Measurements from ENCODE around the gene NRM.
"Not testable (repeated sequence)": the region's sequence is repeated elsewhere in the genome, so short reads cannot be mapped to it uniquely, and the experiment has no call there.

NRM gene

DNA sequence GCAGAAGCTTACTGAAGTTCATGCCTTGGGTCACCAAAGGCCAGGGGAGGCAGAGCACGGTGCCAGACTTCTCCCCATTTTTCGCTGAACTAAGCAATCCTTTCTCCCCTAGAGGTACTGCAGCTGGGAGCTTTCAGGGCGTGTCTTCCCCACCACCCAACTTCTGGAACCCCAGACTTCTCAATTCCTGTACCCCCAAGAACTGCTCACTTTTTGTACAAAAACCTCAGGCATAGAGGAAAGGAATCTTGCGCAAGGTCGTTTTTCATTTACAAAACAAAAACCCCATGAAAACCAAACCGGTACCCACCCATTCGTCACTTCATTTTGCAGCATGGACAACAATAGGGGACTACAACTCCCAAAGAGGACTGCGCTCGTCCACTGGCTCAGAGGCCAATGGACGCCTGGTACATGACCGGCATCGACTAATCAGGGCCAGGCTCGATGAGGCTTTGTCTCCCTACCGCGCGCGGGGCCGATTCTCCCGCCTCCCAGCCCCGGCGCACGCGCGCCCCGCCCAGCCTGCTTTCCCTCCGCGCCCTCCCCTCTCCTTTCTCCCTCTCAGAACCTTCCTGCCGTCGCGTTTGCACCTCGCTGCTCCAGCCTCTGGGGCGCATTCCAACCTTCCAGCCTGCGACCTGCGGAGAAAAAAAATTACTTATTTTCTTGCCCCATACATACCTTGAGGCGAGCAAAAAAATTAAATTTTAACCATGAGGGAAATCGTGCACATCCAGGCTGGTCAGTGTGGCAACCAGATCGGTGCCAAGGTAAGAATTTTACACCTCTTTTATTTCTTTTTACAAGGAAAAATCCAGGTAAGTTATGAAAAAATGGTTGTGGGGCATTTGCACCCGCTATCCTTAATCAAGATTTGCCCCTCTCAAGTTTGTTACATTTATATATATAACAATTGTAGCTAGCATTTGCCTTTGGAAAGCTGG lies 29.3 kb upstream of the NRM start, which contains the start of gene TUBB:
TSS of gene TUBB (plus strand) at position 562 of the 947 bp plus-strand sequence. CDS start at position 717, 155 bp downstream.
- Histone ChIP-seq H3K27ac (ENCODE audit: low read length) (peak within 1 kb of the TSS; percentile 97), H3K4me3 (ENCODE audit: low read depth in 1 of 2, low read length in 2 of 2) (peak within 1 kb of the TSS; percentile 99), H3K9ac (ENCODE audit: low read depth, low read length) (peak within 1 kb of the TSS; percentile 98), H3K4me2 (ENCODE audit: insufficient read depth, low read length) (peak within 1 kb of the TSS; percentile 63), H3K4me1 (ENCODE audit: insufficient read depth, low read length) (peaks cover 60% of the 10 kb centered on the region), H3K9me3 (ENCODE audit: insufficient read depth, low read length, severe bottlenecking) (no peaks in the 10 kb centered on the region), H4K20me1 (ENCODE audit: insufficient read depth, low read length) (peaks cover 37% of the 10 kb centered on the region), H3K27me3 (ENCODE audit: insufficient read depth, low read length, poor library complexity) (no peaks in the 10 kb centered on the region), H3K36me3 (ENCODE audit: insufficient read depth, low read length) (peaks cover 48% of the 10 kb centered on the region), H2AFZ (ENCODE audit: low read depth, low read length) (peak within 1 kb of the TSS; percentile 43), H3K79me2 (ENCODE audit: insufficient read depth, low read length) (peaks cover 86% of the 10 kb centered on the region)
- ATAC-seq (ENCODE audit: insufficient read depth, low read depth) (peak; percentile 70), DNase-seq (peak; percentile 98)
- TF ChIP-seq, protein P1, sequence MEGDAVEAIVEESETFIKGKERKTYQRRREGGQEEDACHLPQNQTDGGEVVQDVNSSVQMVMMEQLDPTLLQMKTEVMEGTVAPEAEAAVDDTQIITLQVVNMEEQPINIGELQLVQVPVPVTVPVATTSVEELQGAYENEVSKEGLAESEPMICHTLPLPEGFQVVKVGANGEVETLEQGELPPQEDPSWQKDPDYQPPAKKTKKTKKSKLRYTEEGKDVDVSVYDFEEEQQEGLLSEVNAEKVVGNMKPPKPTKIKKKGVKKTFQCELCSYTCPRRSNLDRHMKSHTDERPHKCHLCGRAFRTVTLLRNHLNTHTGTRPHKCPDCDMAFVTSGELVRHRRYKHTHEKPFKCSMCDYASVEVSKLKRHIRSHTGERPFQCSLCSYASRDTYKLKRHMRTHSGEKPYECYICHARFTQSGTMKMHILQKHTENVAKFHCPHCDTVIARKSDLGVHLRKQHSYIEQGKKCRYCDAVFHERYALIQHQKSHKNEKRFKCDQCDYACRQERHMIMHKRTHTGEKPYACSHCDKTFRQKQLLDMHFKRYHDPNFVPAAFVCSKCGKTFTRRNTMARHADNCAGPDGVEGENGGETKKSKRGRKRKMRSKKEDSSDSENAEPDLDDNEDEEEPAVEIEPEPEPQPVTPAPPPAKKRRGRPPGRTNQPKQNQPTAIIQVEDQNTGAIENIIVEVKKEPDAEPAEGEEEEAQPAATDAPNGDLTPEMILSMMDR (IDR thresholded peaks at IDR 0.05; ENCODE audit: borderline replicate concordance, extremely low read depth, low read length, poor library complexity, severe bottlenecking): peak; percentile 22
- TF ChIP-seq EZH2 (IDR thresholded peaks at IDR 0.05; ENCODE audit: borderline replicate concordance, low read depth, low read length, severe bottlenecking): no peak

DNA sequence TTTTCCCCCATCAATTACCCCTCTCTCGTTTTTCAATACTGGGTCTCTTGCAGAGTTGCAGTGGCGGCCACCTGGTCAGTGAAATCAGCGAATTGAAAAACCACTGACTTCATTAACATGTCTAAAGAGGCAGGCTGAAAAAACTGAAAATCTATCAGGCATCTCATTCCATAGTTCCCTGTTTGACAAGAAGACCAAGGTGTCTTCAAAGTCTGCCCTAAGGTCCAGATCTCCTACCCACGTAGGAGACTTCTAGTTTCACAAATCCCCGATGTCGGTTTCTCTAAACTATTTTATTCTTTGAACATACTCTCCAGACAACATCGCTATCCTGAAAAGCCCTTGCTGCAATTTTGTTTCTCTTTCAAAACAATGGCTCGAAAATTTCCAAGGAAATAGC lies 28.6 kb upstream of the NRM start:
- peak overlapping the region; percentile 98 for H3K9ac ChIP-seq (ENCODE audit: low read depth, low read length)
- ATAC-seq (ENCODE audit: insufficient read depth, low read depth) (no peak), DNase-seq (peak; percentile 30)
- peaks cover 79% of the 10 kb centered on the region for H3K79me2 ChIP-seq (ENCODE audit: insufficient read depth, low read length)
- peak overlapping the region; percentile 97 for H3K27ac ChIP-seq (ENCODE audit: low read length)
- TF ChIP-seq, protein P1 (IDR thresholded peaks at IDR 0.05; ENCODE audit: borderline replicate concordance, extremely low read depth, low read length, poor library complexity, severe bottlenecking): no peak
- no peak for TF ChIP-seq EZH2 (IDR thresholded peaks at IDR 0.05; ENCODE audit: borderline replicate concordance, low read depth, low read length, severe bottlenecking)
- peaks cover 48% of the 10 kb centered on the region for H3K36me3 ChIP-seq (ENCODE audit: insufficient read depth, low read length)
- peak overlapping the region; percentile 55 to 99 for H3K4me3 ChIP-seq (ENCODE audit: low read depth in 1 of 2, low read length in 2 of 2)
- peaks cover 30% of the 10 kb centered on the region for H4K20me1 ChIP-seq (ENCODE audit: insufficient read depth, low read length)
- peaks cover 53% of the 10 kb centered on the region for H3K4me1 ChIP-seq (ENCODE audit: insufficient read depth, low read length)
- peak overlapping the region; percentile 63 for H3K4me2 ChIP-seq (ENCODE audit: insufficient read depth, low read length)
- H2AFZ ChIP-seq (ENCODE audit: low read depth, low read length): 0 out of 2 replicates have a peak overlapping the region, but pooled peaks have one; percentile 43
- H3K27me3 ChIP-seq (ENCODE audit: insufficient read depth, low read length, poor library complexity): no peaks in the 10 kb centered on the region
- H3K9me3 ChIP-seq (ENCODE audit: insufficient read depth, low read length, severe bottlenecking): no peaks in the 10 kb centered on the region

DNA sequence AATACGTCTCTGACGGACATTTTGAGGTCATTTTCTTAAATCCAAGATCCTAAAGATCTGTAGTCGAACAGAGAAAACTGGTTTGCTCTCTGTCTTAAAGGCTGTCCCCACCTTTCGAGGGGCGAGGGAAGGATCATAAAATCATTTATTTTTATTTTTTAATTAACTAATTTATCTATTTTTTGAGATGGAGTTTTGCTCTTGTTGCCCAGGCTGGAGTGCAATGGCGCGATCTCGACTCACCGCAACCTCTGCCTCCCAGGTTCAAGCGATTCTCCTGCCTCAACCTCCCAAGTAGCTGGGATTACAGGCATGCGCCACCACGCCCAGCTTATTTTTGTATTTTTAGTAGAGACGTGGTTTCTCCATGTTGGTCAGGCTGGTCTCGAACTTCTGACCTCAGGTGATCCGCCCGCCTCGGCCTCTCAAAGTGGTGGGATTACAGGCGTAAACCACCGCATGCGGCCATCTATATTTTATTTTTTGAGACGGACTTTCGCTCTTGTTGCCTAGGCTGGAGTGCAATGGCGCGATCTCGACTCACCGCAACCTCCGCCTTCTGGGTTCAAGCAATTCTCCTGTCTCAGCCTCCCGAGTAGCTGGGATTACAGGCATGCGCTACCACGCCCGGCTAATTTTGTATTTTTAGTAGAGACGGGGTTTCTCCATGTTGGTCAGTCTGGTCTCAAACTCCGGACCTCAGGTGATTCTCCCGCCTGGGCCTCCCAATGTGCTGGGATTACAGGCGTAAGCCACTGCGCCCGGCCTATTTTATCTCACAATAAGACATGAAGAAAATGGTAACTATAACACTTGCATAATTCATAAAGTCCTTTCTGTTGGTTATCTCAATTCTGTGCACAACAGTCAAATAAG lies 27.3 kb upstream of the NRM start:
- Histone ChIP-seq H3K27ac (ENCODE audit: low read length) (peak overlapping the region; percentile 97), H2AFZ (ENCODE audit: low read depth, low read length) (peak overlapping the region; percentile 12; the same call in 1 of the 2 replicates), H4K20me1 (ENCODE audit: insufficient read depth, low read length) (peaks cover 17% of the 10 kb centered on the region), H3K4me1 (ENCODE audit: insufficient read depth, low read length) (peaks cover 43% of the 10 kb centered on the region), H3K4me3 (ENCODE audit: low read depth in 1 of 2, low read length in 2 of 2) (peak overlapping the region; percentile 55 to 99; a peak in 3 of 4 replicates), H3K79me2 (ENCODE audit: insufficient read depth, low read length) (peaks cover 66% of the 10 kb centered on the region), H3K4me2 (ENCODE audit: insufficient read depth, low read length) (peak overlapping the region; percentile 63), H3K9ac (ENCODE audit: low read depth, low read length) (peak overlapping the region; percentile 98), H3K36me3 (ENCODE audit: insufficient read depth, low read length) (peaks cover 47% of the 10 kb centered on the region)
- DNase-seq: peak; percentile 31
- ATAC-seq (ENCODE audit: insufficient read depth, low read depth); H3K27me3 ChIP-seq (ENCODE audit: insufficient read depth, low read length, poor library complexity); H3K9me3 ChIP-seq (ENCODE audit: insufficient read depth, low read length, severe bottlenecking): not testable (repeated sequence)
